ENCODE results near the gene GRIN2C.

- TF ChIP-seq, protein P1, sequence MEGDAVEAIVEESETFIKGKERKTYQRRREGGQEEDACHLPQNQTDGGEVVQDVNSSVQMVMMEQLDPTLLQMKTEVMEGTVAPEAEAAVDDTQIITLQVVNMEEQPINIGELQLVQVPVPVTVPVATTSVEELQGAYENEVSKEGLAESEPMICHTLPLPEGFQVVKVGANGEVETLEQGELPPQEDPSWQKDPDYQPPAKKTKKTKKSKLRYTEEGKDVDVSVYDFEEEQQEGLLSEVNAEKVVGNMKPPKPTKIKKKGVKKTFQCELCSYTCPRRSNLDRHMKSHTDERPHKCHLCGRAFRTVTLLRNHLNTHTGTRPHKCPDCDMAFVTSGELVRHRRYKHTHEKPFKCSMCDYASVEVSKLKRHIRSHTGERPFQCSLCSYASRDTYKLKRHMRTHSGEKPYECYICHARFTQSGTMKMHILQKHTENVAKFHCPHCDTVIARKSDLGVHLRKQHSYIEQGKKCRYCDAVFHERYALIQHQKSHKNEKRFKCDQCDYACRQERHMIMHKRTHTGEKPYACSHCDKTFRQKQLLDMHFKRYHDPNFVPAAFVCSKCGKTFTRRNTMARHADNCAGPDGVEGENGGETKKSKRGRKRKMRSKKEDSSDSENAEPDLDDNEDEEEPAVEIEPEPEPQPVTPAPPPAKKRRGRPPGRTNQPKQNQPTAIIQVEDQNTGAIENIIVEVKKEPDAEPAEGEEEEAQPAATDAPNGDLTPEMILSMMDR (conservative IDR thresholded peaks at IDR 0.05): no peak
- TF ChIP-seq EZH2 (IDR thresholded peaks at IDR 0.05; ENCODE audit: low read depth): no peak
Measured at GRCh38 chr17:74831444-74832146, 28.1 kb downstream of the GRIN2C start.

All from PC-9 (cell line).